ENCODE measurements around the gene FPR1.
"Not testable (repeated sequence)": the region's sequence is repeated elsewhere in the genome, so short reads cannot be mapped to it uniquely, and the experiment has no call there.

Gene FPR1

DNA sequence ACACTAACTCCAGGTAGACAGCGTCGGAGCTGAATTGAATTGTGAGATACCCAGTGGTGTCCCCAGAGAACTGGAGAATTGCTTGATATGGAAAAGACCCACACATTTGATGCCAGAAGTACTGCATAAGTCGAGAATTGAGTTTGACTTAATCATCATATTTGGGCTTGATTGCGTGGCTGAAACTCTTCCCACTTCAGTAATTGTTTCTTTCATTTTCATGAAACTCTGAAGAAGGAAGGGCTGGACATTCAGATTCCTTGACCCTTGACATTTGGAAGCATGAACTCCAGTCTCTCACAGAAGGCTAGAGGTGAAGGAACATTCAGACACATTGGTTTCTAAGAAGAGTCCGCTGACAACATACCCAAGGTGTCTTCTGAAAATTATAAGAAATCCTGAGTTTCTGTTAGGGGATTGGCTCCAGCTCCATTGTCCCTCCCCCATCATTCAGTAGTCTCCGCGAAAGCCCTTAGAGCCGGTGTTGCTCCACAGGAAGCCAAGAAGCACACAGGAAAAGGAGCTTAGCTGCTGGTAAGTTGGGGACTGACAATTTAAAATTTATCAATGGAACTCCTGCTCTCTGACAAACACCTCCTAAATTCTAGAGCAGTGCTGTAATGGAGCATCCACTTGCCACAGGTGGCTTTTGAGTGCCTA lies 9.1 kb upstream of the FPR1 start, which contains the start of gene FPR2:
TSS of gene FPR2 (plus strand) at position 484 of the 660 bp plus-strand sequence. CDS start 7,479 bp downstream, outside the sequence.
- Mint-ChIP-seq H3K36me3 (ENCODE audit: low read depth) (no peaks in the 10 kb centered on the region), H3K27me3 (peaks cover 36% of the 10 kb centered on the region), H3K4me3 (no peak within 1 kb of the TSS), H3K9me3 (no peaks in the 10 kb centered on the region), H3K27ac (no peak within 1 kb of the TSS), H3K4me1 (ENCODE audit: low read depth) (peaks cover 3% of the 10 kb centered on the region)
- no peak for DNase-seq

DNA sequence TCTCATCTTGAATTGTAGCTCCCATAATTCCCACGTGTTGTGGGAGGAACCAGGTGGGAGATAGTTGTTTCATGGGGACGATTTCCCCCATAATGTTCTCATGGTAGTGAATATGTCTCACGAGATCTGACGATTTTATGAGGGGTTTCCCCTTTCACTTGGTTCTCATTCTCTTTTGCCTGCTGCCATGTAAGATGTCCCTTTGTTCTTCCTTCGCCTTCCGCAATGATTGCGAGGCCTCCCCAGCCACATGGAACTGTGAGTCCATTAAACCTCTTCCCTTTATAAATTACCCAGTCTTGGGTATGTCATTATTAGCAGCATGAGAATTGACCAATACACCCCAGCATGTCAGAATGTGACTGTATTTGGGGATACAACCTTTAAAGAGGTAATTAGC lies 3.9 kb upstream of the FPR1 start:
- Mint-ChIP-seq H3K4me3 (no peak overlapping the region), H3K36me3 (ENCODE audit: low read depth) (no peaks in the 10 kb centered on the region), H3K4me1 (ENCODE audit: low read depth) (no peaks in the 10 kb centered on the region), H3K27me3 (peaks cover 14% of the 10 kb centered on the region), H3K9me3 (no peaks in the 10 kb centered on the region), H3K27ac (no peak overlapping the region)
- no peak for DNase-seq

DNA sequence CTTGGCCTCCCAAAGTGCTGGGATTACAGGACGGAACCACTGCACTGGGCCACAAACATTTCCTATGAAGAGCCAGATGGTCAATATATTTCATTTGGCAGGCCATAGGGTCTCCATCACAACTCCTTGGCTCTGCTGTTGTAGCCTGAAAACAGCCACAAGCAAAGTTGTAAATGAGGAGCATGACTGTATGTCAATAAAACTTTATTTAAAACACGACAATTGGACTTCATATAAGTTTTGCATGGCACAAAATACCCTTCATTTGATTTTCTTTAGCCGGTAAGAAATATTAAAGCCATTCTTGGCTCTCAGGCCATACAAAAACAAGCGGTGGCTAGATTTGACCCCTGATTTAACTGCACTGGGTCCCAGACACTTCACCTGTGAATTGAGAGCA lies 3.1 kb upstream of the FPR1 start:
- H3K4me3 Mint-ChIP-seq, result no peak overlapping the region
- no peak for DNase-seq
- peaks cover 13% of the 10 kb centered on the region for H3K27me3 Mint-ChIP-seq
- H3K27ac Mint-ChIP-seq, result no peak overlapping the region
- no peaks in the 10 kb centered on the region for H3K4me1 Mint-ChIP-seq (ENCODE audit: low read depth)
- no peaks in the 10 kb centered on the region for H3K9me3 Mint-ChIP-seq
- no peaks in the 10 kb centered on the region for H3K36me3 Mint-ChIP-seq (ENCODE audit: low read depth)

DNA sequence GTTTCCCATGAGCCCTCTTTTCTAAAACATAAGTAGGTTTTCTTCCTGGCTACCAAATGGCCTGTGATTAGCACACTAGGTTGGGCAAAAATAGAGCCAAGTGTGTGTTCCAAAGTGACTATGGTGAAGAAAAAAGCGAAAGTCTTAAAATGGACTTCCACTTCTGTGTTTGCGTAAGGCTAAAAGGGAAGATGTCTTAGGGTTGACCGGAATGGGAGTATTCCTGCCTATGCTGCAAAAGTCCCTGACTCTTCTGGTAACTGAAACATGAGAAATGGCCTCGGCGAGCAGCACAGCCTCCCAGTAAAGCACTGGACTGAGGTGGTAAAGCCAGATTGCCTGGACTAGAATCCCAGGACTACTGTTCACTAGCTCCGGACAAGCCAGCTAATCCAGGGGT lies 2.4 kb upstream of the FPR1 start:
- DNase-seq, result no peak
- Mint-ChIP-seq H3K9me3 (no peaks in the 10 kb centered on the region), H3K4me3 (no peak overlapping the region), H3K36me3 (ENCODE audit: low read depth) (no peaks in the 10 kb centered on the region), H3K4me1 (ENCODE audit: low read depth) (no peaks in the 10 kb centered on the region), H3K27ac (no peak overlapping the region), H3K27me3 (peaks cover 12% of the 10 kb centered on the region)

DNA sequence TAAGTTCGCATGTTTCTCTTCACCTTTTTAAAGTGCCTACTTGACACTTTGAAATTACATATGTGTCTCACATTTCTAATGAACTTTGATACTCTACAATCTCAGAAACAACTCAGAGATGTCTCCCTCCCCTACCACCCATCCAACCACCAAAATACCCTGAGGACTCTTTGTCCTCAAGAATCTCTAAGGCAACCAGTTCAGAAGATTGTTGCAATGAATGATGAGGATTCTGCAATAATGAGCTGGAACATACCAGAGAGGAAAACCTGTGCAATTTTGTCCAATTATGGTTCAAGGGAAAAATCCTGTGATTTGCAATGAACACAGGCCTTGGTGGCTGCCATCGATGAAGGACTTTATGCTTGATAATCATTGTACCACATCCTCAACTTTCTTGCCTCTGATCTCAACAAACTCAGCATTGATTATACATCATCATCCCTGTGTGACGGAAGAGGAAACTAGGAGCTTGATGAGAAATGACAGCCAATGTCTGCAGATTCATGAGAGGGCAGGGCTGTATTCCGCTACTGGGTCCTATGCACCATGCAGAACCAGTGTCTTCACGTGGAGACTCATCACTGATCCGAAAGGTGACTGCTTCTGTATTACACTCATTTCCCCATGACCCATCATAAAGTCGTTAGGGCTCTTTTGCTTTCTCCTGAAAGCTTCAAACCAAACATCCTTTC lies 1.1 kb downstream of the FPR1 start:
- no peak for DNase-seq
- no peak overlapping the region for H3K4me3 Mint-ChIP-seq
- H3K4me1 Mint-ChIP-seq (ENCODE audit: low read depth), result no peaks in the 10 kb centered on the region
- no peaks in the 10 kb centered on the region for H3K36me3 Mint-ChIP-seq (ENCODE audit: low read depth)
- no peaks in the 10 kb centered on the region for H3K9me3 Mint-ChIP-seq
- H3K27me3 Mint-ChIP-seq, result peaks cover 8% of the 10 kb centered on the region
- no peak overlapping the region for H3K27ac Mint-ChIP-seq

DNA sequence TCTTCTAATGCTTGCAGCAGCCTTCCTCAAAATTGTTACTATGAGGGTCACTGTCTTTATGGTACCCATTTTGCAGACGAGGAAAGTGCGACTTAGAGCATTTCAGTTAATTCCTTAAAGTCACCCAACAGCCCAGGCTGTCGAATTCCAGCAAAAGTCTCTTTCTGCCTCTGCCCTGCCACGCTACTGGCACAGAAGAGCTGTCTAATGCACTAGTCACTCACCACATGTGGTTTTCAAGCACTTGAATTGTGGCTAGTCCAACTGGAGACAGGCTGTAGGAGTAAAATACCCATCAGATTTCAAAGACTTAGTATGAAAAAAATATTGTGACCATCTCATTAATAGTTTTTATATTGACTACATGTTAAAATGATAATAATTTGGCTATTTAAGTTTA lies 1.7 kb downstream of the FPR1 start:
- H3K27ac Mint-ChIP-seq, result no peak overlapping the region
- no peaks in the 10 kb centered on the region for H3K4me1 Mint-ChIP-seq (ENCODE audit: low read depth)
- peaks cover 4% of the 10 kb centered on the region for H3K27me3 Mint-ChIP-seq
- no peak overlapping the region for H3K4me3 Mint-ChIP-seq
- DNase-seq, result no peak
- H3K9me3 Mint-ChIP-seq, result no peaks in the 10 kb centered on the region
- H3K36me3 Mint-ChIP-seq (ENCODE audit: low read depth), result no peaks in the 10 kb centered on the region

DNA sequence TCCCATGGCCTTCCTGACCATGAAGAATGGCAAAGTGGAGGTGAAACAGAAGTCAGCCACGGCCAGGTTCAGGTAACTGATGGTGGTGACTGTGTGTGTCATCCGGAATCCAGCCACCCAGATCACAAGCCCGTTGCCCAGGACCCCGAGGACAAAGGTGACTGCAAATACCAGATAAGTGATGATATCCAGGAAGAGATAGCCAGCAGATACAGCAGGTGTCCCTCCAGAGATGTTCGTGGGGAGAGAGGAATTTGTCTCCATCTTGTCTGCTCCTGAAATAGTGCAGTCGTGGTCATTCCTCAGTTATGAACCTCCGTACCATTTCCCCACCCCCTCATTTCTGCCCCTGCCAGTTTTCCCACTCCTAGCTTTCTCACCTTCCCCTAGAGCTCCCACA lies 4.9 kb downstream of the FPR1 start:
- H3K4me1 Mint-ChIP-seq (ENCODE audit: low read depth), result no peaks in the 10 kb centered on the region
- no peaks in the 10 kb centered on the region for H3K9me3 Mint-ChIP-seq
- H3K27me3 Mint-ChIP-seq, result peaks cover 4% of the 10 kb centered on the region
- no peaks in the 10 kb centered on the region for H3K36me3 Mint-ChIP-seq (ENCODE audit: low read depth)
- H3K27ac Mint-ChIP-seq, result no peak overlapping the region
- no peak overlapping the region for H3K4me3 Mint-ChIP-seq
- DNase-seq, result no peak

DNA sequence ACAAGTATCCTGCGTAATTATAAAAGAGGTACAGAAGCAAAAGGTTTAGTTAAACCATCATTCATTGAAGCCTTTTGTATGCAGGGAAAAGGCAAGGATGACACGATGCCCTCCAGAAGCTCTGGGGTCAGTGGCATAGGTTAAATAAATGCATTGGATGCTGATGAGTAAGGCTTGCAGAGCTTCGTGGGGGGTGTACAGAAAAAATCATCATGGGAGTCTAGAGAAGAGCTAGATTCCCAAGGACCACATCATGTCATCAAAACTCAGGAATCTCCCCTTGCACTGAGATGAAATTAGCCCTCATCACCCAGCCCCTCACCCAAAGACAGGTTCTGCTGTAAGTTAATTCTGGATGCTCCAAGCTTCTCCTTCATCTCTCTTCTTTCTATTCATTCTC lies 8.3 kb downstream of the FPR1 start:
- Mint-ChIP-seq H3K27me3 (peaks cover 2% of the 10 kb centered on the region), H3K36me3 (ENCODE audit: low read depth) (no peaks in the 10 kb centered on the region), H3K9me3 (no peaks in the 10 kb centered on the region), H3K4me3 (no peak overlapping the region), H3K4me1 (ENCODE audit: low read depth) (no peaks in the 10 kb centered on the region), H3K27ac (no peak overlapping the region)
- no peak for DNase-seq

DNA sequence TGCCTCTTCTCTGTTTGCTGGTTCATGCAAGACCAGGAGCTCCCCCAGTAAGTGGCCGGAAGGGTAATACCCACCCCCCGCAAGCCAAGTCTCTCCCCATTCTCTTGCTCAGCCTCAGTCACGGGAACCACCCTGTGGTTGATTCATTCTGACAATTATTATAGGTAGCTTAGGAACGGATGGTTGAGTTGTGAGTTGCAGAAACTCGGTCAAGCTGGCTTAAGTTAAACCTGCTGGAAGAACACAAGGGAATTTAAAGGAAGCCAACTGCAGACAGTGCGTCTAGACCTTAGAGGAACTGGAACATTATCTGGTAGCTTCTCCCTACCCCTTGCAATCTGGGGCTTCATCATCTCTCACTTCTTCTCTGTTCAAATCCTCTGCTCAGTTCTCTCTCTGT lies 8.9 kb downstream of the FPR1 start:
- no peaks in the 10 kb centered on the region for H3K9me3 Mint-ChIP-seq
- peaks cover 2% of the 10 kb centered on the region for H3K27me3 Mint-ChIP-seq
- no peaks in the 10 kb centered on the region for H3K4me1 Mint-ChIP-seq (ENCODE audit: low read depth)
- no peak for DNase-seq
- no peak overlapping the region for H3K27ac Mint-ChIP-seq
- no peaks in the 10 kb centered on the region for H3K36me3 Mint-ChIP-seq (ENCODE audit: low read depth)
- no peak overlapping the region for H3K4me3 Mint-ChIP-seq

DNA sequence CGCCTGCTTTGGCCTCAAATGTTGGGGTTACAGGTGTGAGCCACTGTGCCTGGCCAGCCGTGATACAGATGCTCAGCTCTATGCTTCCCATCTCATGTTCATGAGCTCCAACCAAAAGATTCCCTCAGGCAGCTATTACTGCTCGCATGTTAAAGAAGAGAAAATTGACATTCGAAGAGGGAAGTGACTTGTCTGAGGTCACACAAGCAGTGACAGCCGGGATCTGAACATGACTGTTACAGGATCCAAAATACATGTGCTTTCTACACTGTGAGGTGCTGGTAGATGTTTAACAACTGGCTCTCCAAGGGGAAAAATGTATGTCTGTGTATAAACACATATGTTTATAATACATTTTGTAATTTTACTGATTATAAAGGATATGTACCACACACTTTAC lies 11.3 kb downstream of the FPR1 start:
- H3K27me3 Mint-ChIP-seq, result peaks cover 10% of the 10 kb centered on the region
- no peak overlapping the region for H3K27ac Mint-ChIP-seq
- DNase-seq, result no peak
- no peak overlapping the region for H3K4me3 Mint-ChIP-seq
- H3K4me1 Mint-ChIP-seq (ENCODE audit: low read depth), result no peaks in the 10 kb centered on the region
- H3K9me3 Mint-ChIP-seq, result no peaks in the 10 kb centered on the region
- no peaks in the 10 kb centered on the region for H3K36me3 Mint-ChIP-seq (ENCODE audit: low read depth)

DNA sequence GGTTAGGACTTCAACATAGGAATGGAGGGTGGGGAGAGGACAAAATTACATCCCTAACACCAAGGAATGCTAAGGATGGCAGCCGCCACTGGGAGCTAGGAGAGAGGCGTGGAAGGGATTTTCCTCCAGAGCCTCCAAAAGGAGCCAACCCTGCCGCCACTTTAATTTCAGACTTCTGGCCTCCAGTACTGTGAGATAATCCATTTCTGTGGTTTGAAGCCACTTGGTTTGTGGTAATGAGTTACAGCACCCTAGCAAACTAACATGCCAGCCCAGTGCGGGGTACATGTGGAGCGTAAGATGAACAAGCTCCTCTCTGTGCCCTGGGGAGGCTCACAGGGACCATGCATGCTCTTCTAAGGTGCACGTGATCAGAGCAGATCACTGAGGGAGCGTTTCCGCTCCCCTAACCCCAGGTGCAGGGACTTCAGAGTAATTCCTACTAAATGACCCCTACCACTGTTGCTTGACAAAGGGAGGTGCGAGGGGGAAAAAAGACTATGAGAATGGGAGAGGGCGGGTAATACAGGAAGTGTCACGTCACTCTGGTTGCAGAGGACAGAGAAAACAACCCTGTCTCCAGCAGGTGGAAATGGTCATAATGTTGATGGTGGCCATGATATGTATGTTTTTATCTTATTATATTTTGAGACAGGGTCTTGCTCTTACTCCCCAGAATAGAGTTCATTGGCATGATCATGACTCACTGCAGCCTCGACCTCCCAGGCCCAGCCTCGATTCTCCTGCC lies 12.0 kb downstream of the FPR1 start:
- no peak overlapping the region for H3K27ac Mint-ChIP-seq
- peaks cover 10% of the 10 kb centered on the region for H3K27me3 Mint-ChIP-seq
- no peaks in the 10 kb centered on the region for H3K4me1 Mint-ChIP-seq (ENCODE audit: low read depth)
- DNase-seq, result no peak
- no peaks in the 10 kb centered on the region for H3K36me3 Mint-ChIP-seq (ENCODE audit: low read depth)
- H3K9me3 Mint-ChIP-seq, result no peaks in the 10 kb centered on the region
- H3K4me3 Mint-ChIP-seq, result no peak overlapping the region

DNA sequence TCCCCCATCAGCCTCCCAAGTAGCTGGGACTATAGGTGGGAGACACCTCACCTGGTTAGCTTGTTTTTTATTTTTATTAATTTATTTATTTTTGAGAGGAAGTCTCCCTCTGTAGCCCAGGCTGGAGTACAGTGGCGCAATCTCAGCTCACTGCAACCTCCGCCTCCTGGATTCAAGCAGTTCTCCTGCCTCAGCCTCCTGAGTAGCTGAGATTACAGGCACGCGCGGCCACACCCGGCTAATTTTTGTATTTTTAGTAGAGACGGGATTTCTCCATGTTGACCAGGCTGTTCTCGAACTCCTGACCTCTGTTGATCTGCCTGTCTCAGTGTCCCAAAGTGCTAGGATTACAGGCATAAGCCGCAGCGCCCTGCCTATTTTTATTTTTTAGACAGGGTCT lies 13.2 kb downstream of the FPR1 start:
- H3K4me3 Mint-ChIP-seq; DNase-seq; H3K4me1 Mint-ChIP-seq (ENCODE audit: low read depth); H3K36me3 Mint-ChIP-seq (ENCODE audit: low read depth); H3K27ac Mint-ChIP-seq; H3K9me3 Mint-ChIP-seq: not testable (repeated sequence)
- H3K27me3 Mint-ChIP-seq, result peaks cover 10% of the 10 kb centered on the region

DNA sequence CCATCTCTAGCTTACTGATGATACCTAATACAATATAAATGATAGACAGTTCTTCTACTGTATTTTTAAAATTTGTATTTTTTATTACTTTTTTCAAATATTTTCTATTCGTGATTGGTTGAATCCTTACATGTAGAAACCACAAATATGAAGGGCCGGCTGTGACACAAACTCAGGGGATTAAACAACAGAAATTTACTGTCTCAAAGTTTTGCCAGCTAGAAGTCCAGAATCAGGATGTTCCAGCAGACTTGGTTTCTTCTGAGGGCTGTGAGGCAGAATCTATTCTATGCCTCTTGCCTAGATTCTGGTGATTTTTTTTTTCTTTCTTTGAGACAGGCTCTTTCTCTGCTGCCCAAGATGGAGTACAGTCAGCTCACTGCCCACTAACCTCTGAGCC lies 13.8 kb downstream of the FPR1 start:
- Mint-ChIP-seq H3K4me1 (ENCODE audit: low read depth) (no peaks in the 10 kb centered on the region), H3K9me3 (no peaks in the 10 kb centered on the region), H3K4me3 (no peak overlapping the region), H3K36me3 (ENCODE audit: low read depth) (no peaks in the 10 kb centered on the region), H3K27me3 (peaks cover 10% of the 10 kb centered on the region), H3K27ac (no peak overlapping the region)
- no peak for DNase-seq

DNA sequence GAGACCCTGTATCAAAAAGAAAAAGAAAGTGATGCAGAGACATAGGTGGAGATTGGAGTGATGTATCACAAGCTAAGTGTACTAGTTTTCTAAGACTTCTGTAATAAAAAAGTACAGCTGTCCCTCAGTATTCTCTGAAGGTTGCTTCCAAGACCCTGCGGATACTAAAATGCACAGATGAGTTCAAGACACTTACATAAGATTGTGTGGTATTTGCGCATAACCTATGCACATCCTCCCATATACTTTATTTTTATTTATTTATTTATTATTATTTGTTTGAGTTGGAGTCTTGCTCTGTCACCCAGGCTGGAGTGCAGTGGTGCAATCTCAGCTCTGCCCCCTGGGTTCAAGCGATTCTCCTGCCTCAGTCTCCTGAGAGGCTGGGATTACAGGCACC lies 14.3 kb downstream of the FPR1 start:
- Mint-ChIP-seq H3K9me3 (no peaks in the 10 kb centered on the region), H3K27ac (no peak overlapping the region), H3K4me3 (no peak overlapping the region), H3K36me3 (ENCODE audit: low read depth) (no peaks in the 10 kb centered on the region), H3K27me3 (peaks cover 10% of the 10 kb centered on the region), H3K4me1 (ENCODE audit: low read depth) (no peaks in the 10 kb centered on the region)
- no peak for DNase-seq

Measured in activated T-cell treated with anti-CD3 and anti-CD28 coated beads, Interleukin-2, amount 50 U/mL, for 24 hours (primary cell).